ENCODE data around the gene TMEM139.

Gene TMEM139

DNA sequence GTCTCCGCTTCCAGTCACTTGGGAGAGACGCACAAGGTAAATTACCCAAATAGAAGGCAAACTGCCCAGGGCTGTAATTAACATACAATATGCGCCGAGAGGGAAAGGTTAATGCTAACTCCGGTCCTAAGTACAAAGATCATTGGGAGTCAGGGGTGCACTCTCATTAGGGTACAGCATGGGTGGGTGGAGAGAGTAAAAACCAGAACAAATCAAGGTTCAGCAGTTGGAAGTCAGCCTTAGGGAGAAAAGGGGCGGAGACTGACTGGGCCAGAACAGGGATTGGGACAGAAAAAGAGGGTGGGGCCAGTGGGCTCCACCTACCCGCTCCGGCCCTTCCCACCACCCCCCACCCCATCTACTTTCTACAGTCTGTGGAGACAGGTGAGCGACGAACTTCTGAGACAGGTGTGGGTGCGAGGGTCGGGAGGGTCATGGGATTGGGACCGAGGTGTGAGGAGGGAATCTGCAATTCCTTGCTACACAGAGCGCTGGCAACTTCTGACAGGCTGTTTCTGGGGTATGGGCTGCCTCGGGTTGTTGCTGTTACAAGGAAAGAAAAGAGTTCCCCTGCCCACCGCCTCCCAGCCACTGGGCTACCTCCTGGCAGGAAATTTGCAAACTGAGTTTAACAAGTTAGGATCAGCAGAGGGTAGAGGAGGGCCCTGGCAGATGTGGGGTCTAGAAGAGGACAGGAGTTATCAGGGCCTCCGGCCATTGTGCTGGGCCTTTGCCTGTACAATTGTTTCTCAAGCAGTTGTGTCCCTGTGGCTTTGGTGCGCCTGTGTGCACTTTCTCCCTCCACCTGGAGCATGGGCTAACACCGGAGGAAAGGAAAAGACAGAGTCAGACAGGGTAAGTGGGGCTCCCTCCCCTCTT, at the start of gene TMEM139:
Gene TMEM139, plus strand, starts transcription at position 368 of the 879 bp plus-strand sequence. CDS start 1,000 bp downstream, outside the sequence.
- DNase-seq (ENCODE audit: low read depth) = no peak

DNA sequence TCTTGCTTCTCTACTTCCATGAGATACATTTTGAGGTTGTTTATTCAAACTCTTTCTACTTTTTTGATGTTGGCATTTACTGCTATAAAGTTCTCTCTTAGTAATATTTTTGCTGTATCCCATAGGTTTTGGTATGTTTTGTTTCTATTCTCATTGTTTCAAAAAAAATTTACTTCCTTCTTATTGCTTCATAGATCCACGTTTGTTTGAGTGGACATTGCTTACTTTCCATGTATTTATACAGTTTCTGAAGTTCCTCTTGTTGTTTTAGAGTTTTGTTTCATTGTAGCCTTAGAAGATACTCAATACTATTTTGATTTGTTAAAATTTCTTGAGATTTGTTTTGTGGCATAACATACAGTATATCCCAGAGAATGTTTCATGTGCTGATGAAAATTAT, 49.2 kb upstream of the TMEM139 start:
- DNase-seq (ENCODE audit: low read depth) = no peak

DNA sequence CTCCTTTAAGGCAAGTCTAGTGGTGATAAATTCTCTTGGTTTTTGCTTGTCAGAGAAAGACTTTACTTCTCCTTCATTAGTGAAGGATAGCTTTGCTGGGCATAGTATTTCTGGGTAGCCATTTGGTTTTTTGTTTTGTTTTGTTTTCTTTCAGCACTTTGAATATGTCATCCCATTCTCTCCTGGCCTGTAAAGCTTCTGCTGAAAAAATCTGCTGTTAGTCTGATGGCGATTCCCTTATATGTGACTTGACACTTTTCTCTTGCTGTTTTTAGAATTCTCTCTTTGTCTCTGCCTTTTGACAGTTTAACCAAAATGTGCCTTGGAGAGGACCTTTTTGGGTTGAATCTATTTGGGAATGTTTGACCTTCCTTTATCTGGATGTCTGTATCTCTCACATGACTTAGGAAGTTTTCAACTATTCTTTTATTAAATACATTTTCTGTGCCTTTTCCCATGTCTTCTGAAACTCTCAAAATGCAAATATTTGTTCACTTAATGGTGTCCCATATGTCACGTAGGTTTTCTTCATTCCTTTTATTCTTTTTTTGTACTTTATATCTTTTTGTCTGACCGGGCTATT, 48.3 kb upstream of the TMEM139 start:
- no peak for DNase-seq (ENCODE audit: low read depth)

DNA sequence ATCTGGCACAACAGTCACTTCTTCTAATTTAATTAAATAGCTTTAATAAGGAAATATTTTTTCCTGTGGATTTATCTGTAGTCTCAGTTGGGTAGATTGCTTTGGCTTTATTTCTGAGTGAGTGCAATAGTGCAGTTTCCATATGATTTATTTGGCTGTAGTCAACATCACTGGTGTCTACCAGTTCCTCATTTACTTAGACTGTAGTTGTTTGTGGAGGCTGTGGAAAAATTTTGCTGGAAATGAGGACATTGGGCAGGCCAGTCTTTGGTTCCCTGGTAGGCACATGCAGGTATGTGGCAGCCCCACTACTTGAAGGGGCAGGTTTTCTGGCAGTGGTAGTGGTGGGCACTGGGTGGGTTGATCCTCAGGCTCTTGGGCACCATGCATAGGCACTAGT, 47.4 kb upstream of the TMEM139 start:
- no peak for DNase-seq (ENCODE audit: low read depth)

DNA sequence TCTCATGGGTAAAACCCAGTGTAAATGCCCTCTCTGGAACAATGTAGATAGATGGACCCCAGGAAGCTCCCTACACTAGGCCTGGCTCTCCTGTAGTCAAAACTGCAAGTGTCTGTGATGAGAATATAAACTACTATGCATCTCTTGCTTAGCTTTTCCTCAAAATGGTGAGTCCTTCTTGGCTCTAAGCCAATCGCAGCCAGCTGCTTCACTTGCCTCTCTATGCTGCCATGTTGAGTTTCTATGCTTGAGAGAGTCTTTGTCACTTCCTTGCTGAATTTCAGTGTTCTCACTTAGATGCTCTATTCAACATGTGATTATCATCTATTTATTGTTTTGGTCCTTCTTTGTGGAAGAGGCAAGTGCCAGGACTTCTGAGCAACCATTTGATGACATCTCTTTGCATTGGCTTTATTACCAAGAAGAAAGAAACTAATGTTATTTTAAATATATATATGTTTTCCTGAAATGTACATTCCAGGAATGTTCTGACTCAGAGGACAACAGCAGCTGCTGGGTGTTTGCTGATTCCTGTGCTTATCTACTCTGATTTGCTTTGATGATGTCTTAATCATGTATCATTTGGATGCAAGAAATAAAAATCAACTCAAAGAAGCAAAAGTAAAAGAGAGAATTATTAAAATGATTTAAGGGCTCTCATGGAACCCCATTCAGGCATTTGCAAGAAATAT, 46.3 kb upstream of the TMEM139 start:
- DNase-seq (ENCODE audit: low read depth) = no peak

DNA sequence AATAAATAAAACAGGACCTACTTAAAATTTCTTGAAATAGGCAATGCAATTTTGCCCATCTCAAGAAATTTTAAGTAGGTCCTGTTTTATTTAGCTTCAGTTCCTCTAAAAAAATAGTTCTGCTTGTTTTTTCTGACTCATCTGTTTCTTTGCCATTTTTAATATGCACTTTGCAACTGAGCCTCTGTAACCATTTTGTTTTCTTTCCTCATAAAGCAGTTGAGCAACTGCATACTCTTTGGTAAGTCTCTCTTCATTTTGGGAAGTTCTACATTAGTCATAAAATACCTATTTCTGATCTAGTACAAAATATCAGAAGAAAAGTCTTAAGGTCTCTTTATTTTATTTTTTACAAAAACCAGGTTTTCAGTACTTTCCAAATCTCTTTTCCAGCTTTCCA, 44.9 kb upstream of the TMEM139 start:
- peak; percentile 60 for DNase-seq (ENCODE audit: low read depth)

DNA sequence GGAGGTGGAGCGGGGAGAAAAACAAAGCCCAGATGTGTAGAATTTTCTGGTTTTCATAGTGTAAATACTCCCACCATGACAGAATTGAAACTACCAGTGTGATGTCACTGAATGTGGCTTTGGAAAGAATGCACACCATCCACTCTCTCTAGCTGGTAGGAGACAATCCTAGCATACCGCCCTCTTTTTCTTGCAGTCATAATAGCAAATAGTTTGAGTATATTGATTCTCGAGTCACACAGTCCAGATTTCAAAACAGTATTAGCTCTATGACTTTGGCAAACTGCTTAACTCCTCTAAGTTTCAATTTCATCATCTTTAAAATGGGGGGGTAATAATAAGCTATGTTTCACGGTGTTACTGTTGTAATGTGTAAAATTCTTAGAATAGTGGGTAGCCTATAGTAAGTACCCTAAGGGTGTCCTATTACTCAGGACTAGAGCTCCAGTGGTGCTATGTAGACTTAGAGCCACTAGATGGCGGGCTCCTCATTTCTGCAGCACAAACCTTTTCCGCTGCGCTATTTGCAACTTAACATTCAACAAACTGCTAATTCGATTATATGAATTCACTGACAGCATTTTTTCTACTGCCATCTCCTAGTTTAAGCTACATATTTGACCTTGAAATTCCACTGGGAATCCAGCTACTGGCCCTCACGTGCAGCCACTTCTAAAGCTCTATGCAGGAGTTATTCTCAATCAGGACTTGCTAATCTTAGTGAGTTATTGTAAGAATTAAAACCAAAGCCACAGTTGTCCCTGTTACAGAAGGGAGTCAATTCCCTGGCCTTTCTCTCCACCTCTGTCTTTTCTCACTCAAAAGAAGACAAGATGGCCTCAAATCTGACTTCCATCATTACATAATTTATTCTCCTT, 44.2 kb upstream of the TMEM139 start:
- peak; percentile 65 for DNase-seq (ENCODE audit: low read depth)

DNA sequence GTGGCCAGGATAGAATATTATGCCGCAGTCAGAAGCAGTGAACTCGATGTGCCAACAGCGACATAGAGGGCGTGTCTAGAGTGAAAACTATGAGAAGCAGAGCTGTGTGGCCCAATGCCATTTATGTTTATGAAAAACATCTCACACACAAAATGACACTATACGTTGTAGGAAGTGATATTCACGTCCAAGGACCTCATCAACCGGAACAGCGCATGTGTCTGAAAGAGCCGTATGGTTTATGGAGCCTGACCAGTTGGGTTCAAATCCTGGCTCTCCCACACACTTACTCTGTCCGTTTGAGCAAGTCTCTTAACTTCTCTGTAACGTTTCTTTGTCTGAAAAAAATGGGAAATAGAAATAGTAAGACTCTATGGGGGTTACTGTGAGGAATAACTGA, 42.5 kb upstream of the TMEM139 start:
- no peak for DNase-seq (ENCODE audit: low read depth)

DNA sequence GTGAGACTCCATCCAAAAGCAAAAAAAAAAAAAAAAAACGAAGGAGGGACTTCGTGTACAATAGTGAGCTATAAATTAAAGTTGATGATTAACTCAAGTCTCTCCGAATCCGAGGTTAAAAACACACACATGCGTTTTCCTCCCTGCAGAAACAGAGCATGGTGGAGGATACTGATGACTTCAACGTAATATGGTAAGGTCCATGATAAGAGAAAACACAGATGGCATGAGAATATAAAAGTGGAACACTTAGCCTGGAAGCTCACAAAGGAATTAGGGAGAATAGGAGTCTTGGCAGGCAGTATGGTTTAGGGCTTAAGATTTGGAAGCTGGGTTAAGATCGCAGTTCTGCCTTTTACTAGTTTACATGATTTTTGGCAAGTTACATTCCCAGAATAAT, 41.6 kb upstream of the TMEM139 start:
- no peak for DNase-seq (ENCODE audit: low read depth)

DNA sequence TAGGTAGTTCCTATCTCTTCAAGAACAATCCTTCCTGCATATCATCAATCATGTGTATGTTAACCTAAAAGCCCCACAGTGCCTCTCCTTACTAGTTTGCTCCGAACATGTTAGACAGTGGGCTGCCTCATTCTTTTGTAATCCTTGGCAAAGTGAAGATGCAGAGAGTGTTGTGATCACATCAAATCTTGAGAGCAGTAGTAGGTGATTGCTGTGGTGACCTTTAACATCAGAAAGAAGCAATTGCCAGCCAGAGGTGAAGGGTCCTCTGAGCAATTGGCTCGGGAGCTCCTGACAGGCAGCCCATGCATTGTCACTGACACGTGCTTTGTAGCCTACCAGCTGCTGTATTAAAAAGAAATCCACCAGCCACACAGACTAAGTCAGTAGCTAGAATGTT, 41.1 kb upstream of the TMEM139 start:
- no peak for DNase-seq (ENCODE audit: low read depth)

DNA sequence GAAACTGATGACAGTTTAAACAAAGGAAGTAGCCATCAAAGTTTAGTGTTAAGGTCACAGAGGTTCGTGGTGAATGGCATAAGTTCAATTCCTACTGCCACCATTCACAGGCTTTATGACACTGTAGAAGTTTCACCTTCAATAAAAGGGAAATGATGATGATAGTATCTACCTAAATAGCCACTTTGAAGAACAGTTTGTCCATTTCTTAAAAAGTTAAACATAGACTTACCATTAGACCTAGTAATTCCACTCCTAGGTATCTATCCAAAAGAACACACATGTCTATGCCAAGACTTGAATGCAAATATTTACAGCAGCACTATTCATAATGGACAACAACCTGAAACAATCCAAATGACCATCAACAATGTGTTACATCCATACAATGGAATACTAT, 40.4 kb upstream of the TMEM139 start:
- DNase-seq (ENCODE audit: low read depth) = no peak

DNA sequence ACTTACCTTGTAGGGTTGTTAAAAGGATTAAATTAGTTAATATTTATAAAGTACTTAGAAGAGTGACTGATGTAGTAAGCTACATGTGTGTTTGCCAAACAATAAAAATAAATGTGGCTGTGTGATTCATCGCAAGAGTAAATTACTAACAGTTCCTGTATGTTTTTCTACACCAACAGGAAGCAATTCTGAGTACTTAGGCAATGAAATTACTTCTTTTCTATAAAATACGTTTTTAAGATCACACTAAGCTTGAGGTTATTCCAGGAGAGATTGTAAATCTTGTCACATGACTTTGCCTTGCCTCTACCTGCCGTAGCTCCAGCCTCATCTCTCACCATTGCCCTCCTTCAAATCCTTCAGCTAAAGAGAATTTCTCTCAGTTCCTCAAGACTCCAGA, 39.6 kb upstream of the TMEM139 start:
- peak; percentile 35 for DNase-seq (ENCODE audit: low read depth)

DNA sequence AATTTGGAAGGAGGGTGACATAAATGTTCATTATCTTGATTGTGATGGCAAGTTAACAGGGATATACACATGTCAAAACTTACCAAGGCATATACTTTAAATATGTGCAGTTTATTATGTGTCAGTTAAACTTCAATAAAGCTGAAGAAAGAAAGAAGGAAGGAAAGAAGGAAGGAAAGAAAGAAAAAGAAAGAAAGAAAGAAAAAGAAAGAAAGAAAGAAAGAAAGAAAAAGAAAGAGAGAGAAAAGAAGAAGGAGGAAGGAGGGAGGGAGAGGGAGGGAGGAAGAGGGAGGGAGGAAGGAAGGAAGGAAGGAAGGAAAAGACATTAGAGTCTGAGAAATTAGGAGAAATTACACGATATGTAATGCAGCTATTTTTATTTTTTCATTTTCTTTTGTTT, 37.4 kb upstream of the TMEM139 start:
- DNase-seq (ENCODE audit: low read depth) = no peak

DNA sequence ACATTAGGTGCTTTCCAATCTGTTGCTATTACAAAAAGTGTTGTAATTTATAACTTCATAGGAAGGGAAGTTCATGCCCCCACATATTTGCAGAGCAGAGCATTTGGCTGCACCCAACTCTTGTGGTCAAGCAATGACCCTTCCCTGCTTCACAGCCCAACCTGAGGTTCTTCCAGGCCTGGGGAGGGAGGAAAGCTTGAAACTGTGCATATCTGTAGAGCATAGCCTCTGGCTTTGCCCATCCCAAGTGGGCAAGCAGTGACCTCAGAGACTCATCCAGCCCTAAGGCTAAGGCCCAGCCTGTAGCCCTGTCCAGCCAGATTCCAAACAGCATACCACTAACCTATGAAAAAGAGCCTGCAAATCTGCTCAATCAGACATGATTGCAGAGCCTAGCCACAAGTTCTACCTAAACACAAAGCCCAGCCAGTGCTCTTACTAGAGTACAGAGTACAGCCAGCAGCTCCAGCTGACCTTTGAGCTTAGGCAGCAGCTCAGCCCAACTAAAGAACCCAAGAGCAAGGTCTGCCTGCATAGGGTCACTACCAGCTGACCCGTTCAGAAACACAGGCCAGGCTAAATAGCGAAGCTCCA, 35.9 kb upstream of the TMEM139 start:
- DNase-seq (ENCODE audit: low read depth) = no peak

DNA sequence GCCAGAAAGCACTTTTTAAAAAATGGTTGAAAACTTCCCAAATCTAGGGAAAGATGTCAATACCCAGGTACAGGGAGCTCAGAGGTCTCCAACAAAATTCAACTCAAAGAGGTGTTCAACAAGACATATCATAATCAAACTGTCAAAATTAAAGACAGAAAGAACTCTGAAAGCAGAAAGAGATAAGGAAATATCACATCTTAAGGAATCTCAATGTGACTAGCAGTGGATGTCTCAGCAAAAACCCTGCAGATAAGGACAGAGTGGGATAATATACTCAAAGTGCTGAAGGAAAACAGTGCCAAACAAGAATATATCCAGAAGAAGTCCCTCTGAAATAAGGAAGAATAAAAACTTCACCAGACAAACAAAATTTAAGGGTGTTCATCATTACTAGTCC, 34.6 kb upstream of the TMEM139 start:
- no peak for DNase-seq (ENCODE audit: low read depth)

DNA sequence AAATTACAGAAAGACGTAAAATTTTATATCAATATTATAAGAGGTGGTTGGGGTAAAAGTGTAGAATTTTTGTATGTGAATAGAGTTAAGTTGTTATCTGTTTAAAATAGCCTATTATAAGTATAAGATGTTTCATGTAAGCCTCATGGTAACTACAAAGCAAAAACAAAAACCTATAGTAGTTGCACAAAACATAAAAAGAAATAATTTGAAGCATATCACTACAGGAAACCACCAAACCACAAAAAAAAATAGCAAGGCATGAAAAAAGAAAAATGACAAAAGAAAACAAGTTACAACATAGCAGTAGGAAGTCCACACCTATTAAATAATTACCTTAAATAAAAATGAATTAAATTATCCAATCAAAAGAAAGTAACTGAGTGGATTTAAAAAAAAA, 33.9 kb upstream of the TMEM139 start:
- DNase-seq (ENCODE audit: low read depth) = no peak

DNA sequence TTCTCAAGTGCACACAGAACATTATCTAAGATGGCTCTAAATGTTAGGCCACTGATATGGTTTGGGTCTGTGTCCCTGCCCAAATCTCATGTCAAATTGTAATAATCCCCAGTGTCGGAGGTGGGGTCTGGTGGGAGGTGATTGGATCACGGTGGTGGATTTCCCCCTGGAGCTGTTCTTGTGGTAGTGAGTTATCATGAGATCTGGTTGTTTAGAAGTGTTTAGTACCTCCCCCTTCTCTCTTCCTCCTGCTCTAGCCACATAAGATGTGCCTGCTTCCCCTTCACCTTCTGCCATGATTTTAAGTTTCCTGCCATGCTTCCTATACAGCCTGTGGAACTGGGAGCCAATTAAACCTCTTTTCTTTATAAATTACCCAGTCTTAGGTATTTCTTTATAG, 32.8 kb upstream of the TMEM139 start:
- no peak for DNase-seq (ENCODE audit: low read depth)

DNA sequence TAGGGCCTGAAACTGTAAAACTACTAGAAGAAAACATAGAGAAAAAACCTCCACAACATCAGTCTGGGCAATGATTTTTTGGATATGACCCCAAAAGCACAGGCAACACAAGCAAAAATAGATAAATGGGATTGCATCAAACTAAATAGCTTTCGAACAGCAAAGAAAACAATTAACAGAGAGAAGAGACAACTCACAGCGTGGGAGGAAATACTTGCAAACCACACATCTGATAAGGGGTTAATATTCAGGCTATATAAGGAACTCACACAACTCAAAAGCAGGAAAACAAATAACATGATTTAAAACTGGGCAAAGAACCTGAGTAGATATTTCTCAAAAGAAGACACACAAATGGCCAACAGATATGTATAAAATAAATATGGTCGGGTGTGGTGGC, 29.2 kb upstream of the TMEM139 start:
- DNase-seq (ENCODE audit: low read depth) = no peak

DNA sequence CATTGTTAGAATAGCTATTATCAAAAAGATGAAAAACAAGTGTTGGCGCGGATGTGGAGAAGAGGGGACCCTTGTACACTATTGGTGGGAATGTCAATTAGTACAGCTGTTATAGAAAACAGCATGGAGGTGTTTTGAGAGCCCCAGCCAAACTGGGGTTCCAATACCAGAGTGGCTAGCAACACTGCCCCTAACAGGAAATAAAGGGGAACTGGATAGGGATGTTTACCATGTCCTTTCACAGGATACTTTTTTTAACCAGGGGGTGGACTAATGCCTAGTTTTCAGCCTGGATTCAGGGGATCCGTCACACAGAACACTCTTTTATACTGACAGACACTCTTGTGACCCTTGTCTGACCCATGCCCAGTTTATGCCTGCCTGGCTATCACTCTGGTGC, 28.4 kb upstream of the TMEM139 start:
- DNase-seq (ENCODE audit: low read depth) = no peak

DNA sequence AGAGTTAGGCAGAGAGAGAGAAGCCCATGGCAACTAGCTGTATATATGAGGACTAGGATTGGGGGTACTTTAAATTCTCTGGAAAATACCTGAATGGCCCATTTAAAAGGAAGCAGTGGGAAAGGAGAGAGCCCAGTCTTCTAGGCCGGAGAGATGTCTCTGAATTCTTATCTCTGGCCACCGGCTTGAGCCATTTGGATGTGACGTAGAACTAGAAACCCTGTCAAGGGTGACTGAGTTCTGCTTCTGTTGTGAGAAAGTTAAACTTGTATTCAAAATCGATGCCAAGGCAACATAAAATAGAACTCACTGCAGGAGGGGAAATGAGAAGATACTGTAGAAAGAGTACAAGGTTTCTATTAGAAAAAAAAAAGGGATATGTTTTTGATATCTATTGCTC, 27.8 kb upstream of the TMEM139 start:
- DNase-seq (ENCODE audit: low read depth) = no peak

DNA sequence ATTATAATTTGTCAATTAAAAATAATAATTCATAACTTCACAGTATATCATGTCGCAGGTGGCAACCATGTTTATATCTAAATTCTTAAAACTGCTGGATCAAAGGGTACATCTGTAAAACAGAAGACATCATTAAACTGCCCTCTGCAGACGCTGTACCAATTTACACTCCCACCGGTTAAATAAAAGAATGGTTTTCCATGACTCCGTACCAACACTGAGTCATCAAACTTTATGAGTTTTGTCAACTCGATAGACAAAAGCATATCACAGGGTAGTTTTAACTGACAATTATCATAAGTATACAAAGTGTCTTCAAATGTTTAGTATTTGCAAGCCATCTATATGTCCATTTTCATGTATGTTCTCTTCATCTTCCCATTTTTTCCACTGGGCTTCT, 27.3 kb upstream of the TMEM139 start:
- DNase-seq (ENCODE audit: low read depth) = no peak

DNA sequence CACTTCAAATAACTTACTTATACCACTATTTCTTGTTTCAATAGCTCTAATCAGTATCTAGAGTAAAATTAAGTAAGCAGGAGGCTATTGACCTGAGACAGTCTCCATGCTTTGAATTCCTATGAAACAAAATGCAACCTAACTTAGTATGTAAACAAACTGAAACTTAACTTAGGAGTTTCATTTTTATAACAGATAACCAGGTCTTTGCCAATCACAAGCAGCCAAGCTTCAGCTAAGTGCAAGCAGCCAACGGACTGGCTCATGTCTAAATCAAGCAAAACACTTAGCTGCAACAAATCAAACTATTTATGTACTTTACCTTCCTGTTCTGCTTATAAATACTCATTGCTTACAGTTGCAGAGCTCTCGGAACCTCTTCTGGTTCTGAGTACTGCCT, 25.9 kb upstream of the TMEM139 start:
- DNase-seq (ENCODE audit: low read depth) = no peak

Measured in stromal cell of bone marrow (primary cell).